Thoracic aorta (tissue), 2 donors: ENCODE measurements around the gene CLASP2. TPM values are rescaled to one million over a fixed set of nuclear protein-coding genes. Genes with fewer than 3 reads are reported as not detected.
"Not testable (repeated sequence)": the region's sequence is repeated elsewhere in the genome, so short reads cannot be mapped to it uniquely, and the experiment has no call there.

Experiments
- ATAC-seq: fragments of 150-250 bp; one replicate; pipeline ENCODE4 v1.8.0; 2017; ENCODE audit warnings: low read depth; ENCODE audit not compliant: insufficient number of reproducible peaks, low FRiP score
- DNase-seq: peaks from one replicate; pipeline ENCODE4 v3.0.0-alpha.2; 2020; ENCODE audit warnings: low spot score
- H3K27ac ChIP-seq, 2 donors: fragments of 200-600 bp; sonication (generic); 1 replicate in 1 of 2; 2 replicates in 1 of 2; pipeline ENCODE4 v1.5.1; 2016; ENCODE audit warnings: mild to moderate bottlenecking in 2 of 2, moderate library complexity in 2 of 2
- H3K27me3 ChIP-seq: fragments of 200-600 bp; sonication (generic); replicated peaks from 2 replicates; pipeline ENCODE4 v1.6.0; 2016; ENCODE audit warnings: mild to moderate bottlenecking; ENCODE audit not compliant: insufficient read depth
- H3K36me3 ChIP-seq: fragments of 200-600 bp; sonication (generic); one replicate; pipeline ENCODE4 v1.5.1; 2016
- H3K4me1 ChIP-seq, 2 donors: fragments of 200-600 bp; sonication (generic); 1 replicate in 1 of 2; 2 replicates in 1 of 2; pipeline versions ENCODE4 v1.5.1 to v1.6.0; 2016; ENCODE audit warnings: low read depth in 2 of 2, mild to moderate bottlenecking in 1 of 2; ENCODE audit not compliant: control insufficient read depth in 1 of 2
- H3K4me3 ChIP-seq: fragments of 200-600 bp; sonication (generic); 2 replicates; pipeline ENCODE4 v1.5.1; 2016; ENCODE audit warnings: mild to moderate bottlenecking
- H3K9me3 ChIP-seq: fragments of 200-600 bp; sonication (generic); 2 replicates; pipeline ENCODE4 v1.5.1; 2016
- total RNA-seq, 2 donors: library from RNA; depleted of rRNA; stranded (reverse); fragments of >200 nt; gene quantifications; one replicate each; pipeline versions ENCODE4 v1.1.0 to v1.2.3, GENCODE V29; 2016
- TF ChIP-seq, protein P1 (sequence below): fragments of 200-600 bp; sonication (generic); IDR thresholded peaks from one replicate; pipeline ENCODE4 v1.5.1; 2019; ENCODE audit warnings: antibody characterized with exemption

Gene CLASP2
- total RNA-seq, 2 donors from 2014 or later, result 122 to 126 TPM

DNA sequence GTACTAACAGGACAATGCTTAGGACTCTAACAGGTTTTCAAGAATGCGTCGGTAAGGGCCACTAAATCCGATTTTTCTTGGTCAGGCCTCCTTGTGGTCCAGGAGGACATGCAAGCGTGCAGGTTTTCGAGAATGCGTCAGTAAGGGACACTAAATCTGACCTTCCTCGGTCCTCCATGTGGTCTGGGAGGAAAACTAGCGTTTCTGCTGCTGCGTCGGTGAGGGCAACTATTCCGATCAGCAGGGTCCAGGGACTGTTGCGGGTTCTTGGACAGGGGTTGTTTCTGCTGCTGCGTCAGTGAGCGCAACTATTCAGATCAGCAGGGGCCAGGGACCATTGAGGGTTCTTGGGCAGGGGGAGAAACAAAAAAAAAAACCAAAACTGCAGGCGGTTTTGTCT lies 270.1 kb downstream of the CLASP2 start:
- TF ChIP-seq, protein P1, sequence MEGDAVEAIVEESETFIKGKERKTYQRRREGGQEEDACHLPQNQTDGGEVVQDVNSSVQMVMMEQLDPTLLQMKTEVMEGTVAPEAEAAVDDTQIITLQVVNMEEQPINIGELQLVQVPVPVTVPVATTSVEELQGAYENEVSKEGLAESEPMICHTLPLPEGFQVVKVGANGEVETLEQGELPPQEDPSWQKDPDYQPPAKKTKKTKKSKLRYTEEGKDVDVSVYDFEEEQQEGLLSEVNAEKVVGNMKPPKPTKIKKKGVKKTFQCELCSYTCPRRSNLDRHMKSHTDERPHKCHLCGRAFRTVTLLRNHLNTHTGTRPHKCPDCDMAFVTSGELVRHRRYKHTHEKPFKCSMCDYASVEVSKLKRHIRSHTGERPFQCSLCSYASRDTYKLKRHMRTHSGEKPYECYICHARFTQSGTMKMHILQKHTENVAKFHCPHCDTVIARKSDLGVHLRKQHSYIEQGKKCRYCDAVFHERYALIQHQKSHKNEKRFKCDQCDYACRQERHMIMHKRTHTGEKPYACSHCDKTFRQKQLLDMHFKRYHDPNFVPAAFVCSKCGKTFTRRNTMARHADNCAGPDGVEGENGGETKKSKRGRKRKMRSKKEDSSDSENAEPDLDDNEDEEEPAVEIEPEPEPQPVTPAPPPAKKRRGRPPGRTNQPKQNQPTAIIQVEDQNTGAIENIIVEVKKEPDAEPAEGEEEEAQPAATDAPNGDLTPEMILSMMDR, result no peak
- no peaks in the 10 kb centered on the region for H3K27me3 ChIP-seq
- no peaks in the 10 kb centered on the region for H3K4me1 ChIP-seq
- no peaks in the 10 kb centered on the region for H3K36me3 ChIP-seq
- DNase-seq, result no peak
- no peak overlapping the region for H3K4me3 ChIP-seq
- no peak overlapping the region for H3K27ac ChIP-seq
- no peak for ATAC-seq
- no peaks in the 10 kb centered on the region for H3K9me3 ChIP-seq

DNA sequence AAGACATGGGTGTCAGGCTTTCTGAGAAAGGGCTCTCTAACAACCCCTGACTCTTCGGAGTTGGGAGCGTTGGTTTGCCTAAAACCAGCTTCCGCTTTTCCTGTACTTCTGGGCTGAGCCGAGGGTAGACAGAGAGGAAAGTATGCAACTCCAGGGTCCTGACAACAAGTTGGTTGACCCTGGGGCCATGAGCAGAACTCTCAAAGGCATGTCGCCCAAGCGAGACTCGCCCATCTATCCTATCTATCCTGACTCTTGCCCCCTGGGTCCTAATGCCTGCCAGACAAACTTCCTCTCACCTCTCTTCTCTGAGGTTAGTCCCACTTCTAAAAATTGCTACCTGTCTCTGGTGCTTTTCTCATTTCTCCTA lies 270.8 kb downstream of the CLASP2 start:
- not testable (repeated sequence) for DNase-seq, H3K27me3 ChIP-seq, H3K27ac ChIP-seq, H3K4me3 ChIP-seq, H3K9me3 ChIP-seq, H3K4me1 ChIP-seq, ATAC-seq, H3K36me3 ChIP-seq

Other genes with a start within 250 kb of the CLASP2 start
- 100 to 1,000 TPM; 117 to 151 TPM for gene PDCD6IP, start 80.4 kb upstream of the CLASP2 start, total RNA-seq